A549 (cell line): Measurements from ENCODE around the gene LRTM2.

Experiments used
- POLR2A ChIP-seq: IDR thresholded peaks from 2 replicates; pipeline ENCODE4 v1.6.1; 2012; ENCODE audit warnings: mild to moderate bottlenecking, low read length
- RAD21 ChIP-seq, 2 experiments: fragments of >200 bp in 1 of 2; sonication (Bioruptor Twin) in 1 of 2; formaldehyde crosslinking in 1 of 2; IDR thresholded peaks in 1 of 2; conservative IDR thresholded peaks in 1 of 2; 2 replicates in 1 of 2; 3 replicates in 1 of 2; pipeline ENCODE4 v1.6.1; 2012 to 2018; ENCODE audit warnings: inconsistent platforms in 1 of 2
- USF2 ChIP-seq: fragments of 450-650 bp; IDR thresholded peaks from 2 replicates; pipeline ENCODE4 v1.6.1; 2014; ENCODE audit warnings: antibody characterized with exemption
- TF ChIP-seq, protein P1 (sequence below): fragments of >200 bp; sonication (Bioruptor Twin); formaldehyde crosslinking; IDR thresholded peaks from 3 replicates; pipeline ENCODE4 v1.5.1; 2016

DNA sequence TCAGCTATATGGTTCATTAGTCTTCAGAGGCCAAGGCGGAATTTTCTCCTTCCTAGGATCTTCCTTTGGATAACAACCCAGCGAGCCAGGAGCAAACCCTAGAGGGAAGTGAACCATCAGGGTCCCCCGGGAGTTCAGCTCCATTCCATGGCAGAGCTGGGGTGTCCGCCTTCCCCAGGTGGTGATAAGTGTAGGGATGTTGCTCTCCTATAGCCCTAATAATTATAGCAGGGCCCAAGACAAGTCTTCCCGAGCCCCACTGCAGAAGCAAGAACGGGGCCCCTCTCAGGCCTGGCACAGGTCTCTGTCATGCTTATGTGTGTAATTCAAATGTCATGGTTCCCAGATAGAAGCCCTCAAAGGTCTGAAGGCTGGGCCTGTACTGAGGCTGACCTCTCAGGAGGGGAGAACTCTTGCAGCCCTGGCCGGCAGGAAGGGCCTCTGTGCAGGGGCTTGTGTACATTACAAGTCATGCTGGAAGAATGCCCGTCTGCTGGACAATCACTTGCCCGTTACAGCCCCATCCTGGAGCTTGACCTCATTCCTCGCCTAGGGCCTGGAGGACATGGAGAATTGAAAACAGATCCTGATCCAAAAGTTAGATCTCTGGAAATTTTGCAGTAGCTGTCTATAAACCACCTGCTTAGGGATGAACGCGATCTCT is 17.3 kb downstream of the LRTM2 start:
- TF ChIP-seq, protein P1, sequence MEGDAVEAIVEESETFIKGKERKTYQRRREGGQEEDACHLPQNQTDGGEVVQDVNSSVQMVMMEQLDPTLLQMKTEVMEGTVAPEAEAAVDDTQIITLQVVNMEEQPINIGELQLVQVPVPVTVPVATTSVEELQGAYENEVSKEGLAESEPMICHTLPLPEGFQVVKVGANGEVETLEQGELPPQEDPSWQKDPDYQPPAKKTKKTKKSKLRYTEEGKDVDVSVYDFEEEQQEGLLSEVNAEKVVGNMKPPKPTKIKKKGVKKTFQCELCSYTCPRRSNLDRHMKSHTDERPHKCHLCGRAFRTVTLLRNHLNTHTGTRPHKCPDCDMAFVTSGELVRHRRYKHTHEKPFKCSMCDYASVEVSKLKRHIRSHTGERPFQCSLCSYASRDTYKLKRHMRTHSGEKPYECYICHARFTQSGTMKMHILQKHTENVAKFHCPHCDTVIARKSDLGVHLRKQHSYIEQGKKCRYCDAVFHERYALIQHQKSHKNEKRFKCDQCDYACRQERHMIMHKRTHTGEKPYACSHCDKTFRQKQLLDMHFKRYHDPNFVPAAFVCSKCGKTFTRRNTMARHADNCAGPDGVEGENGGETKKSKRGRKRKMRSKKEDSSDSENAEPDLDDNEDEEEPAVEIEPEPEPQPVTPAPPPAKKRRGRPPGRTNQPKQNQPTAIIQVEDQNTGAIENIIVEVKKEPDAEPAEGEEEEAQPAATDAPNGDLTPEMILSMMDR: no peak
- TF ChIP-seq USF2 (no peak), RAD21 (conservative IDR thresholded peaks at IDR 0.05 in 1 of 2, IDR thresholded peaks at IDR 0.05 in 1 of 2) (no peak), POLR2A (no peak)
